GM21786 (cell line): Measurements from ENCODE around the gene MAST4.

Experiments
- ATAC-seq: cut with Tn5 transposase; IDR thresholded peaks from one replicate; pipeline ENCODE4 v1.9.1; 2021; ENCODE audit not compliant: unreplicated experiment

Gene MAST4

DNA sequence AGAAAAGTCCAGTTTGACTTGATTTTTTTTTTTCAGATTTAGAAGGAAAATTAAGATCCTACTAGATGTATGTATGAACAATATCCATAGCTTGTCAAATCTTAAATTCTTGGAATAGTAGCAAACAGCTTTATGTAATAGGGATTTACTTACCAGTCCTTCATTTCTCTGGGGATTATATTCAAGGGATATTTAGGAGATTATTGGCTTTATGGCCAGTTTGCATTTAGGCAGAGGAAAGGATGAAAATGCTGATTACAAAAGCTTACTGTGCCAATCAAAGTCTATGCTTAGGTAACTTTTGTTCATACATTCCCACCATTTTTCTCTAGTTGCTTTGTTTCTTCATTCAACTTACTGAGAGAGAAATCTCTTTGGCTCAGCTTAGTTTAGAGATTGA, 47.9 kb downstream of the MAST4 start:
- no peak for ATAC-seq

DNA sequence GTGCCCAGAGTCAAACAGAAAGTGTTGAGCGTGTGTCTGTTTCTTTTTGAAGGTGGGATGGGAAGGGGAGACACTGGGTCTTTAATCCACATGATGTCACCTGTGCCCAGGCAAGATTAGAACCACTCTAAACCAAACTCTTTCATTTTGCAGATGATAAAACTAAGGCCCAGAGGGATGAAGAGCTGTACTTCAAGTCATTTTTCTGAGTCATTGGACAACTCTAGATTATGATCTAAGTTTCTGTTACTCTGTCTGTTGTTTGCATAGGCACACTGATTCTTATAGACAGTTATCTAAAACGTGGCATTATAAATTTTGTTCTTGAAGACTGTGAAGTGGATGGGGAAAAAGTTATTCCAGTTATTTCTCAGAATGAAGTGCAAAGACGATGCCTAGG, 48.8 kb downstream of the MAST4 start:
- ATAC-seq = no peak

DNA sequence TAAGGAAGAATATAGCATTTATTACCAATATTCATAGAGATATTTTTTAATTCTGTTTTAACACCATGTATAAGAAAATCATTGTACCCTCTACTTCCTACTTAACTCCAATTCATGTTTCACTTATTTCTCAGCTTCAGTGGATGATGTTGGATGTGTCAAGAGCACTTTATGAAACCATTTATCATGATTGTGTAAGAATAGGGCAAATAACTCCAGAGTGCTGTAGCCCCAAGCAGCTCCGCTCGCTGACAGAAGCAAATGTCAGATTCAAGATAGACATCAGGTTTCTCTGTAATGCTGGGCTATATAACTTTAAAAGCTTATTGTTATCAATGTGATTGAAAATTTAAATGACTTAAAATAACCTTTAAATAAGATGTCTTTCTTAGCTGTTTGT, 50.4 kb downstream of the MAST4 start:
- ATAC-seq = no peak

DNA sequence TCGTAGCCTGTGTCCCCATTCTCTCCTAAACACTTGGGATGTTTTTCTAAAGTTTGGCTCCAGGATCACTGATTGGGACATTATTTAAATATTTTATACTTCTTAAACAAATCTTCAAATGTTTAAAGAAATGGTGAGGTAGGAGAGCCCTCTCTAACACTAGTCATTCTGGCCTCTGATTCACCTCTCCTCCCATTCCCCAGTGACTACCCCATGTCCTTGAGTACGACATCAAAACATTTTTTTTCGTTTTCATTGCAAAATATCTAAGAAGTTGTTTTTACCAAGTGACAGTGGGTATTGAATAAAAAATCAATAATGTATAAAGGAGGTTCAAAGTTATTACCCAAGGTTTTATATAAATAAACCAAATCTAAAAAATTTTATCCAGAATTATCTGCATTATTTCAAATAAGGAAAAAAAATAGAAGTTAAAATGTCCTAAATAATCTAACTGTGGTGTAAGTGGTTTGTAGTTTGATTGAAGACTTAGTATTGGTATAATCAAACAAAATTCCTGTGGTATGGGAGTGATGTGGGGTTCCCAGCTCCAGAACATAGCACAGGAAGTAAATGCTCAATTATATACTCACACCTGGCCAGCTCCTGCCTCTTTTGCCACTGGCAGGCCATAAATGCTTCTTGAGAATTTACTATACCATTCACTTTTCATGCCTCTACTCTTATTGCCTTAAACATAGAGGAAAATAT, 51.1 kb downstream of the MAST4 start:
- no peak for ATAC-seq

DNA sequence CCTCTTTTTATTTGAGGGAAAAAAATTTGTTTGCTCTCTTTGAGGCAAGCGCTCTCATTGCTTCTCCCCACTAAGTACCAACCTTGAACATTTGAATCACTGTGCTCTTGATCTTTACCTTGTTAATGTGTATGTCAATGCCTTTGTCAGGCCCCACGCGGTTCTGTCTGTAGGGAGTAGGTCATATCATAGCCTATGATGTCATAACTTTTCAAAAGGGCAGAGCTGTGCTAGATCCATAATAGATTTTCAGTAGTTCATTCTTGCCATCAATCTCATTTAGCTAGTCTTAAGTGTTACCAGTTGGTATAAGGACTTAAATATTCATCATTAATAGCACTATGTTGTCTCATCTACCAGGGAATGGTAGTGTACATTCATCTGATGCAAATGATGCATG, 56.6 kb downstream of the MAST4 start:
- no peak for ATAC-seq

DNA sequence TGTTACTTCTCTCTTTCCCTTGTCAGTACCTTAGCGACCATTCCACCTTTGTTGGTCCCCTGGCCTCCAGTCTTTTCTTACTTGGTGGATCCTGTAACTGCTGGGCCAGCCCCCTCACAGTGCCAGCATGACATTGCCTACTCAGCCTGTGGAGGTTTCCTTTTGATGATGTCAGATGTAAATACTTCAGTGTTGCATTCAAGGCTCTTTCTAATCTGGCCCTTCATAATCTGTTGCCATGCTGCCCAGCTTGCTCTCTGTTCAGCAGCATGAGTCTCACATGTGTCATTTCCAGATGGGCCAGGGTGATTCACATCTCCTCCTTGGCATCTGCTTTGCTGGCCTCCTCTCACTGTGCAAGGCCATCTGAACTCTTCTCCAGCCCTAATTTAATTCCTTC, 57.1 kb downstream of the MAST4 start:
- ATAC-seq = no peak

DNA sequence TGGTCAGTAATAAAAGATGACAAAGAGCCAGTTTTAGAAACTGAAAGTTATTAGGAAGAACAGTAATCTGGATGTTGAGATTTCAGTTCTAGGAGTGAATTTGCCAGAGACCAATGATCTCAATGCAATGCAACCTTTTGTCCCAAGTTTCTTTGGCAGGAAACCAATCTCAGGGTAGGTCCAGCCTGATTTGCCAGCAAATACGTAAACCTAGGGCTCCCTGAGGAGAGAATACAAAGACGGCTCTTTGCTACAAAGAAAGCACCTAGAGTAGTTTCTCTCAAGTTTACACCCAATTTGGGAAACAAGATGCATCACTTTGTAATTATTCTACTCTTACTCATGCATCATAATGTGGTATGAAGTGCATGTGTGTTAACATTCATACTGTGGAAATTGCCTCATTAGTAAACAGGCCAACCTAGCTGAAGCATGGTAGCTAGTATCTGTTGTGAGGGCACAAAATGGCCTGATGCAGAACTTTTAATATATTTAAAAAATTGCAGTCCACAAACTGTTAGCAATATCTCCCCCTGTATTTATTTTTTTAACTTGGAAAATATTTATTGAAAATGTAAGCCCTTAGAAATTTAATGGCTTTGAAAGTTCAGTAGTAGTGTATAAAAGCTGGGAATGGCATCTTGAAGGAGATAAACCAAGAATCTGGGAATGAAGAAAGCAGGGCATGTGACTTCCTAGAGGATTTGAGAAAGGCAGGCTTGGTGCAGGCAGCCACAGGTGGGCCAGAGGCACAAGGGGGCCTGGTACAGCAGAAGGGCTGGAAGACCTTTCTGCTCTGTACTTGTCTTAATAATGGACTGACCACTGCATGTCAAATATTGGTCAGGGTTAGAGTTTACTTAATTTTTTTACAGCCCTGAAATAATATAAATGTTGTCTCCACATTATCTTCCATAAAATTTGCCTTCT, 59.5 kb downstream of the MAST4 start:
- no peak for ATAC-seq

DNA sequence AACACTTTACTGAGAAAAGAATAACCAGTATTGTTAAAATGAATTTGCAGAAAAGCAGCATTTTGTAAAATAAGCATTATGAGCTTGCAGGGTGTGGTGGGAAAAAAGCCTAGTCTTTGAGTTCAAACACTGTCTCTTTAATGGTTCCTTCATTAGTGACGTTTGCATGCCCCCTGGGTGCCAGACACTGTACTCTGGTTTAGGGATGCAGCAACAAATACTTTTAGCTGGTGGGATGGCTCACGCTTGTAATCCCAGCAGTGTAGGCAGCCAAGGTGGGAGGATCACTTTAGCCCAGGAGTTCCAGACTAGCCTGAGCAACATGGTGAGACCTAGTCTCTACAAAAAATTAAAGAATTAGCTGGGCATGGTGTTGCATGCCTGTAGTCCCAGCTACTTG, 62.3 kb downstream of the MAST4 start:
- no peak for ATAC-seq

DNA sequence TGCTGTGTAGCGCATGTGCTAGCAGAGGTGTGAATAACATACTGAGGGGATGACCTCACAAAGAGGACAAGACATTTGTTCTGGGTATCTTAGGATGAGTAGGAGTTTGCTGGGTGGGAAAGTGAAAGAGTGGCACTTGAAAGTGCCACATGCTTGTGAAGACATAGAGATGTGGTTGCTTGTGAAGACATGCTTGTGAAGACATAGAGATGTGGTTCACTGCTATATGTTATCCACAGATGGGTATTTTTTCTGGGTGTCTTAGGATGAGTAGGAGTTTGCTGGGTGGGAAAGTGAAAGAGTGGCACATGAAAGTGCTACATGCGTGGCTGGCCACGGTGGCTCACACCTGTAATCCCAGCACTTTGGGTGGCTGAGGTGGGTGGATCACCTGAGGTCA, 63.6 kb downstream of the MAST4 start:
- ATAC-seq = no peak

DNA sequence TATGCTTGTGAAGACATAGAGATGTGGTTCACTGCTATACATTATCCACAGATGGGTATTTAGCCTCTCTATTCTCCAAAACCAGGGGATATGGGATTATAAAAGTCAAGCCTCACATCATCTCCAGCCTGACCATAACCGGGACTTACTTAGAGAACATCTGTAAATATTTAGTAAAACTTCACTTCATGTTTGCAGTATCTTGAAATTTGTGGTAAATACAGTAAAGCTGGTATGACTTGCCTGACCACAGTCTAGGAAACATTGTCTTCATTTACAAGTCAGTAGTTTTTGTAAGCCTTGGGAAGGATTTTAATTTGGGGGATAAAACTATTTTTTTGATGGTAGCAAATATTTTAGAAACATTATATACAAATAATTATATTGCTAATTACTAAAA, 64.2 kb downstream of the MAST4 start:
- no peak for ATAC-seq

DNA sequence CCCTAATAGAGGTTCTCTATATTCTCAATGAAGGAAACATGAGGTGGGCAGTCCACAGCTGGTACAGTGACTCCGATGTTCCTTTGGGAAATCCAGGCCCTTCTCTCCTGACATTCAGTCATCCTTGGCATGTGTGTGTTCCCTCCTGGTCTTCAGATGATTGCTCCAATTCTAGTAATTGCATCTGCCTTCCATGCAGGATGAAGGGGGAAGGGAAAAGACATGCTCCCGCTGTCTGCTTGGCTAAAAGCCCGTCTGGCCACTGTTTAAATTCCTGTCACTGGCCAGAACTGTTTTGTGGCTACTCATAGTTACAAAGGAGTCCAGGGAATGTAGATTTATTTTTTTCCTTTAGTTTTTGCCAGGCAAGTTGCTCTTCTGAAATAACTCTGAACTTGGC, 65.0 kb downstream of the MAST4 start:
- ATAC-seq = no peak

DNA sequence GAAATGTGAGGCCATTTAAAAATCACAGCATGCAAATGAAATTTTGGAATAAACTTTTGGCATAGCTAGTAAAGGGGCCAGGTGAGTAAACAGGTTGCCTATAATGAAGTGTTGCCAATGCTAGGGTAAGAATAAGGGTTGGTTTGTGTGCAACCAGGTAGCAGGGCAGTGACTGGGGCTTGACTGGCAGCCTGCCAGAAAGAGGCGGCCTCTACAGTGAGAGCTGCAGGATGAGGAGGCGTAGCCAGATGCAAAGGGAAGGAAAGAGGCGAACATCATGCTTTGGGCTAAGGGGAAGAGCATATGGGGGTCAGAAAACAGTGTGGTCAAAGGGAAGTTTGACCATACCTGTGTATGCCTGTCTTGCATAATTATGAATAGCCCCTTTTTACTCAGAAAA, 70.6 kb downstream of the MAST4 start:
- no peak for ATAC-seq

DNA sequence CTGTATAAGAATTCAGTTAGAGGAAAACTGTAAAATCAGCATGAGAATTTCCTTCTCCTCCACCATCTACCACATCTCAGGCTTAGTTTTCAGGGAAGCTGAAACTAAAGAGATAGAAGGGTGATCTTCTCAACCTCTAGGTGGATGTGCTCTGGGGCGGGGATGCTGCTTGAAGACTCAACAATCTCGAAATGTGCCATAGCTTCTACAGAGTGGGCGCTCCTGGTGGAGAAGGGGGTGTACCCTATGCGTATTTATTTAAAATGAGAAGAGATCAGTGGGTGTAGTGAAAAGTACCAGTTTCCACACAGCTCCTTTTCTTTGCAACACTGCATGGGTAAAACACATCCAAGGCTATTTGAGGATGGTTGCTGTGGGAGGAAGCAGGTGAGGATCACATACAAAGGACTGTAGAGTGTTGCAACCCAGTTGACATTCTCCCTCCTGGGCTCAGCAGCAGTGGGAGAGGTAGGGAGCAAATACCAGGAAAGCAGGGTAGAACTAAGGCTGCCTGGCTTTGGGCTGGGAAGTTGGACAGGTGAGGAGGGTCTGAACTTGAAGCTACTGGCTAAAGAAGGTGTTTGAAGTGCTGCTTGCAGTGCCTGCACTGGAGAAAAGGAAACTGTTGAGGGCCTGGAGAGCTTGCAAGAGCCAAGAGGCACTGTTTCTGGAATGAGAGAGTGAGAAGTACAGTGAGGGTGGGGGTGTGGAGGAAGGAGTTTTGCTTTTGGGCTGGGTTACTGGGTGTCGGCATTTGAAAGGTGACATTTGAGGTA, 73.1 kb downstream of the MAST4 start:
- no peak for ATAC-seq

DNA sequence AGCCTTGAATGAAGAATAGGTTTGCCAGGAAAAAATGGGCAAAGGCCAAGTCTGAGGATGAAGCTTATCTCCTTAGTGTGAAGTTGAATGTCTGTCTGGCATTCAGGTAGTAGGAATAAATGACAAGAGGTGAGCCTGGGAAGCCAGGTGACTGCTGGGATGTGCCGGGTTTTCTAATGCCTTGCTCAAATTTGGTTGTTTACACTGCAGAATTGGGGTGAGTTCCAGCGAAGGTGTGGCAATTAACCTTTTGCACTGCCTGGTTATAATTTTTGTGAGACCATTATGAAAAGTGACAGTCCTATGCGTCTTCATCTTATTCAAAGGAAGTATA, 73.6 kb downstream of the MAST4 start:
- no peak for ATAC-seq

DNA sequence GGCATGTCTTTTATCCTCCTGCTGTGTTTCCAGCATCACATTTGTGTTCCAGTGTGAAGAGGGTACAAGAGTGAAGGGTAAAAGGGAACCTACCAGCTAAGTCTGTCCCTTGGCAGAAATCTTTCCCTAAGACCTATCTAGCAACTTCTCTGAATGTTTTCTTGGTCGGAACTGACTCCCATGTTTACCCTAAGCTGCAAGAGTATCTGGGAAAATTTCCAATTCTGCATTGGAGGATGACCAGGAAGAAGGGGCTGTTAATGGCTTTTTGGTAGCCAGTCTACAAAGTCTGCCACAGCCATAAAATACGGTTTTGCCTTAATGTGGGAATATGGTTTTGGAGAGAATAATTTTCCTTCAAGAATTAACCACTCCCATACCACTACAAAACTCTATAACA, 75.1 kb downstream of the MAST4 start:
- no peak for ATAC-seq

DNA sequence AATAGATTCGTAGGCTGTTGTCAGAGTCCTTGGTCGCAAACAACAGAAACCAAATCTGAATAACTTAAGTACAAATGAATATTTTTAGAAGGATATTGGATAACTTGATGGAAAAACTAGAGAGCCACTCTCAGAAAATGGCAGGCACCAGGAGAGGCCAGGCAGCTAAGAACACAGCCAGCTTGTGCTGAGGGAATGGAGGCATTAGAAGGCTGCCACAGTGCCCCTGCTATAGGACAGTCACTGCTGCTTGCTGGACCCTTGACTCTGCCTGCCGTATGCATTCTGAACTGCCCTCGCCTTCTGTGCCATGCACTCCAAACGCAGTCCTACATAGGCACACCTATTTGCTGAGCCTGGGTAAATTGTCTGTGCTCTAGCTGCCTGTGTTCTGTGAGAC, 78.6 kb downstream of the MAST4 start:
- no peak for ATAC-seq

DNA sequence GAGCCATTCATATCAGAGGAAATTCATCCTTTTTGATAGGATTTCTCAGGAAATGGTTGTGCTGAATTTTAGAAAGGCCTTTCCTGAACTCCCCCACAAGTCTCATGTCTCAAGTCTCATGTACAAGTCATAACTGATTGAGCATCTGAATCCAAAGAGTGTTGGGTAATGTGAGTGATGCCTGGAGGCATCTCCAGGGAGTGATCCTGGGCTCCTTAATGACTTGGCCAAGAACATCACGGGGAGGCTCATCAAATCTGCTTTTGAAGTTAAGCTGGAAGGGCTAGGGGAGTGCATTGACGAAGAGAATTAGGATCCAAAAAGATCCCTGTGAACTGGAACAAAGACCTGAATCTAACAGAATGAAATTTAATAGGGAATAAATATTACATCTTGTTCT, 79.2 kb downstream of the MAST4 start:
- ATAC-seq = no peak

DNA sequence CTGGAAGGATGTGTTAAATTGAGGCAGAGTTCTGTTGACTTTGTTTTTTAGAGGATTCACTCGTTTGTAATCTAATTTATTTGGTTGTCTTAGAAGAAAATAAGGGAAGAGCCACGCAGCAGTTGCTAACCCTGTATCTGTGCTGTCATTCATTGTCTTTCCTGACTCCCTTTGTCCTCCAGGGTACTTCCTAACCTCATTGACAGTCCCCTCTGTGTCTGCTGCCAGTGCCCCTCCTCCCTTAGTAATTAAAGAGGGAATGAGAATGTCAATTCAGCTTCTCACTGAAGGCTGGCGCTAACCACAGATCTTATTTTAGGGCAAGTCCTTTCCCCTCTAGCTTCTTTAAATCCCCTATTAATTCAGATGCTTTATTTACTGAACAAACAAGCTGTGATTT, 84.0 kb downstream of the MAST4 start:
- no peak for ATAC-seq

DNA sequence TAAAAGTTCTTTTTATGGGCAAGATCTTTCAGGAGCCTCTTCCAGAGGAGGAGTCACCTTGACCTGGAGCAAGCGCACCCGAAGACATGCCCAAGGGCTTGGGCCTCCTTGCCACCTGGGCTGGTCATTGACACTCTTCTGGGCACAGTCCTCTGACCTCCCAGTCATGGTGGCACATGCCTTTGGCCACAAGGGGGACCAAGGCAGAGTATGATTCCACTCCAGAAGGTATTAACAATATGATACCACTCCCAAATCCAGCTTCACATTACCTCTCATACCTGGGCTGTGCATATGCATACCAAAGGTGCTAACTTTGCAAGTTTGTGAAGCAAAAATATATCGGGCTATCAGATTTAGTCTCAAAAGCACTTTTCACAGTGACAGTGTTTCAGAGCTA, 84.6 kb downstream of the MAST4 start:
- ATAC-seq = no peak

DNA sequence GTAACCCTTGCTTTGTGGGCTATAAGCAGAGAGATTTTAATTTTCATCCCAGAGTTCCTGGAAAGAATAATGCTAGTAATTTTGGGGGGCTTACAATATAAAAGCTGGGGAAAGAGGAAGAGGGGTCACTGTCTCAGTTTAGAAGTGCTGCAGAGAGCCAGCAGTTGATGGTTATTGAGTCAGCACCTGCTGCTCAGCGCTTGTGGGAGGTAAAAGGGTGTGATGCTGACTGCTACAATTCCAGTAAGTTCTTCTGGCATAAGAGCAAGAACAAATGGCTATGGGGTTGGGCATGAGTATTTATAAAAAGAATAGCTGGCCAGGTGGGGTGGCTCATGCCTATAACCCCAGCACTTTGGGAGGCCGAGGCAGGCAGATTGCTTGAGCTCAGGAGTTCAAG, 88.5 kb downstream of the MAST4 start:
- no peak for ATAC-seq

DNA sequence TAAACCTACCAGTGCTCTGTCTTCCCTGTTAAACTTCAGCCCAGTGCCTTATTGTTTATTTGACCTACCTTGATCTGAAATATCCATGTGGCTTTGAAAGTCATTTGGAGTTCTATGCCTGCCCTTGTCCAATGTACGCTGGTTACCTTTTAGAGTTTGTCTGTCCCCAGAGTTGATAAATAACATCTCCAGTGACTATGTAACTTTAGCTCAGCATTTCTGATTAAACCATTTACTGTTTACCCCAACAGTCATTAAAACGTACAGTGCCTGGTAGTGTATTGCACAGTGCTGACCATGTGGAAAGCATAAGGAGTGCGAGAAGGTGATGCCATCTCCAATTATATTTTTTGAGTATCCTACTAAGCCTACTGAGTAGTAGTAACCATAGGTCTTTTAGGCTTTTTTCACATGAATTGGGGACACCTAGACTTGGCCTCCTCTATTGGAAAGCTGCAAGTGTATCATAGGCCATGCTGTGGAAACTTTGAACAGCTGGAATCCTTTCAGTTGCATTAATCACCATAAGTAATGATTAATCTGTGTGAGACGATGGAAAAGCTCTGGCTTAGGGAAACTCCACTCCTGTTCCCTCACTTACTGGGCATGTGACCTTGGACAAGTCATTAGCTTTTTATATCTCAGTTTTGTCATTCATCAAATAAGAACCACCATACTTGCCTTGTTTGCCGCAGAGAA, 93.5 kb downstream of the MAST4 start:
- ATAC-seq = no peak
